Endodermal cell (in vitro differentiated cells): Measurements from ENCODE around the gene ZNF280C. TPM values are rescaled to one million over a fixed set of nuclear protein-coding genes. Genes with fewer than 3 reads are reported as not detected.

Source experiments
- DNase-seq: peaks from one replicate; pipeline ENCODE4 v3.0.0-alpha.2; 2017
- H3K27ac ChIP-seq: 2 replicates; pipeline ENCODE4 v1.5.1; 2013; ENCODE audit warnings: mild to moderate bottlenecking, low read depth, low read length, moderate library complexity
- H3K27me3 ChIP-seq: 2 replicates; pipeline ENCODE4 v1.6.1; 2013; ENCODE audit warnings: mild to moderate bottlenecking, low read length, moderate library complexity; ENCODE audit not compliant: insufficient read depth, control insufficient read depth, poor library complexity, severe bottlenecking
- H3K36me3 ChIP-seq: 2 replicates; pipeline ENCODE4 v1.7.0; 2013; ENCODE audit warnings: mild to moderate bottlenecking, low read length, moderate library complexity; ENCODE audit not compliant: control insufficient read depth, insufficient read depth
- H3K4me1 ChIP-seq: one replicate; pipeline ENCODE4 v1.7.0; 2013; ENCODE audit warnings: low read length; ENCODE audit not compliant: control insufficient read depth, insufficient read depth
- H3K4me3 ChIP-seq: 2 replicates; pipeline ENCODE4 v1.5.1; 2013; ENCODE audit warnings: mild to moderate bottlenecking, low read length, moderate library complexity
- H3K9ac ChIP-seq: 2 replicates; pipeline ENCODE4 v1.6.1; 2013; ENCODE audit warnings: mild to moderate bottlenecking, low read length, moderate library complexity; ENCODE audit not compliant: poor library complexity, severe bottlenecking; ENCODE audit errors: extremely low read depth
- H3K9me3 ChIP-seq: 2 replicates; pipeline ENCODE4 v1.6.1; 2013; ENCODE audit warnings: mild to moderate bottlenecking, low read length, moderate library complexity; ENCODE audit not compliant: control insufficient read depth
- H3K27ac Mint-ChIP-seq: 2 replicates; pipeline ENCODE4 v1.8.0; 2020; ENCODE audit warnings: mixed read lengths
- H3K27me3 Mint-ChIP-seq: 2 replicates; pipeline ENCODE4 v1.8.0; 2021; ENCODE audit warnings: mild to moderate bottlenecking, mixed read lengths; ENCODE audit not compliant: insufficient read depth
- H3K36me3 Mint-ChIP-seq: 2 replicates; pipeline ENCODE4 v1.8.0; 2020; ENCODE audit warnings: low read depth, mixed read lengths
- H3K4me1 Mint-ChIP-seq: 2 replicates; pipeline ENCODE4 v1.8.0; 2020; ENCODE audit warnings: mixed read lengths
- H3K4me3 Mint-ChIP-seq: 2 replicates; pipeline ENCODE4 v1.8.0; 2020; ENCODE audit warnings: mild to moderate bottlenecking, moderate library complexity, mixed read lengths
- H3K9me3 Mint-ChIP-seq: 2 replicates; pipeline ENCODE4 v1.8.0; 2020; ENCODE audit warnings: mild to moderate bottlenecking, mixed read lengths
- WGBS, 2 experiments: methylation state at CpG; one replicate each; pipeline versions ENCODE4 v1.1.5 to v1.1.7; 2013; ENCODE audit warnings: missing lambda C conversion rate in 2 of 2, mixed read lengths in 1 of 2; ENCODE audit not compliant: insufficient coverage in 1 of 2, insufficient read length in 1 of 2; 5-methylcytosine and 5-hydroxymethylcytosine counted together
- total RNA-seq, 2 donors: library from RNA; stranded (reverse); fragmentation: NEBNext Ultra II Directional in 1 of 2; extraction: Animal tissue kit (Norgen Biotek cat#: 25700) in 1 of 2; gene quantifications; 2 replicates in 1 of 2; 3 replicates in 1 of 2; pipeline ENCODE4 v1.2.1, GENCODE V29; 2021
- TF ChIP-seq, protein P1 (sequence below): fragments of 200-600 bp; sonication (generic); conservative IDR thresholded peaks from 2 replicates; pipeline ENCODE4 v1.5.0; 2021; ENCODE audit warnings: antibody characterized with exemption, mild to moderate bottlenecking

The ZNF280C gene
- total RNA-seq, 2 donors from 2014 or later: 15.4 to 15.7 TPM

GRCh38 chrX:130165703-130166502 is 102.8 kb downstream of the ZNF280C start, which contains the start of gene AIFM1:
Gene AIFM1, minus strand, starts transcription at chrX:130165841. Its CDS starts 185 bp downstream, at chrX:130165656.
- peak within 1 kb of the TSS; percentile 96 for H3K4me3 ChIP-seq
- H3K4me1 Mint-ChIP-seq: peaks cover 8% of the 10 kb centered on the region
- WGBS, 2 experiments: 0 to 4% methylated on average over 5 to 49 of the region's 50 CpGs
- H3K4me3 Mint-ChIP-seq: peak within 1 kb of the TSS; percentile 87
- H3K27ac ChIP-seq: peak within 1 kb of the TSS; percentile 91
- peaks cover 9% of the 10 kb centered on the region for H3K27me3 Mint-ChIP-seq
- H3K36me3 Mint-ChIP-seq: peaks cover 7% of the 10 kb centered on the region
- TF ChIP-seq, protein P1, sequence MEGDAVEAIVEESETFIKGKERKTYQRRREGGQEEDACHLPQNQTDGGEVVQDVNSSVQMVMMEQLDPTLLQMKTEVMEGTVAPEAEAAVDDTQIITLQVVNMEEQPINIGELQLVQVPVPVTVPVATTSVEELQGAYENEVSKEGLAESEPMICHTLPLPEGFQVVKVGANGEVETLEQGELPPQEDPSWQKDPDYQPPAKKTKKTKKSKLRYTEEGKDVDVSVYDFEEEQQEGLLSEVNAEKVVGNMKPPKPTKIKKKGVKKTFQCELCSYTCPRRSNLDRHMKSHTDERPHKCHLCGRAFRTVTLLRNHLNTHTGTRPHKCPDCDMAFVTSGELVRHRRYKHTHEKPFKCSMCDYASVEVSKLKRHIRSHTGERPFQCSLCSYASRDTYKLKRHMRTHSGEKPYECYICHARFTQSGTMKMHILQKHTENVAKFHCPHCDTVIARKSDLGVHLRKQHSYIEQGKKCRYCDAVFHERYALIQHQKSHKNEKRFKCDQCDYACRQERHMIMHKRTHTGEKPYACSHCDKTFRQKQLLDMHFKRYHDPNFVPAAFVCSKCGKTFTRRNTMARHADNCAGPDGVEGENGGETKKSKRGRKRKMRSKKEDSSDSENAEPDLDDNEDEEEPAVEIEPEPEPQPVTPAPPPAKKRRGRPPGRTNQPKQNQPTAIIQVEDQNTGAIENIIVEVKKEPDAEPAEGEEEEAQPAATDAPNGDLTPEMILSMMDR: no peak
- peaks cover 30% of the 10 kb centered on the region for H3K9me3 Mint-ChIP-seq
- peaks cover 7% of the 10 kb centered on the region for H3K27me3 ChIP-seq
- peaks cover 3% of the 10 kb centered on the region for H3K36me3 ChIP-seq
- H3K4me1 ChIP-seq: no peaks in the 10 kb centered on the region
- peak; percentile 96 for DNase-seq
- no peaks in the 10 kb centered on the region for H3K9me3 ChIP-seq
- H3K27ac Mint-ChIP-seq: peak within 1 kb of the TSS; percentile 96
- peak within 1 kb of the TSS; percentile 59 for H3K9ac ChIP-seq

GRCh38 chrX:130165181-130165702 is 103.5 kb downstream of the ZNF280C start:
- Mint-ChIP-seq H3K4me1 (peaks cover 8% of the 10 kb centered on the region), H3K36me3 (peaks cover 7% of the 10 kb centered on the region), H3K27ac (peak overlapping the region; percentile 96), H3K9me3 (peaks cover 28% of the 10 kb centered on the region), H3K27me3 (peaks cover 2% of the 10 kb centered on the region), H3K4me3 (peak overlapping the region; percentile 87)
- Histone ChIP-seq H3K36me3 (peaks cover 3% of the 10 kb centered on the region), H3K27me3 (no peaks in the 10 kb centered on the region), H3K9me3 (no peaks in the 10 kb centered on the region), H3K27ac (peak overlapping the region; percentile 60), H3K4me1 (no peaks in the 10 kb centered on the region), H3K4me3 (peak overlapping the region; percentile 96), H3K9ac (peak overlapping the region; percentile 59)
- DNase-seq: no peak
- TF ChIP-seq, protein P1: no peak
- WGBS, 2 experiments: 1% methylated on average over 32 of the region's 32 CpGs; no CpG with 5 or more reads in 1 of the 2 experiments

- H3K36me3 Mint-ChIP-seq: peaks cover 8% of the 10 kb centered on the region
- no peak overlapping the region for H3K9ac ChIP-seq
- WGBS, 2 experiments: no CpG with 5 or more reads among the region's 2 CpGs
- no peak overlapping the region for H3K27ac Mint-ChIP-seq
- no peak overlapping the region for H3K4me3 Mint-ChIP-seq
- TF ChIP-seq, protein P1: no peak
- no peaks in the 10 kb centered on the region for H3K9me3 ChIP-seq
- H3K4me1 Mint-ChIP-seq: peaks cover 8% of the 10 kb centered on the region
- no peaks in the 10 kb centered on the region for H3K4me1 ChIP-seq
- H3K4me3 ChIP-seq: no peak overlapping the region
- H3K9me3 Mint-ChIP-seq: peaks cover 27% of the 10 kb centered on the region
- peaks cover 3% of the 10 kb centered on the region for H3K36me3 ChIP-seq
- no peaks in the 10 kb centered on the region for H3K27me3 ChIP-seq
- DNase-seq: no peak
- H3K27ac ChIP-seq: no peak overlapping the region
- H3K27me3 Mint-ChIP-seq: no peaks in the 10 kb centered on the region
Observed at GRCh38 chrX:130163398-130163797, 105.3 kb downstream of the ZNF280C start.
